Mesothelial cell of epicardium (in vitro differentiated cells): Measurements from ENCODE around the gene MEIG1. TPM values are rescaled to one million over a fixed set of nuclear protein-coding genes. Genes with fewer than 3 reads are reported as not detected.

Experiments used
- DNase-seq, 2 experiments: peaks; one replicate each; pipeline ENCODE4 v3.0.0; 2021; ENCODE audit warnings: low spot score in 2 of 2; ENCODE audit not compliant: unreplicated experiment in 2 of 2
- H3K27ac Mint-ChIP-seq: 2 replicates; pipeline ENCODE4 v1.8.0; 2021; ENCODE audit warnings: mixed read lengths
- H3K27me3 Mint-ChIP-seq: 2 replicates; pipeline ENCODE4 v1.8.0; 2021; ENCODE audit warnings: low read depth, mixed read lengths
- H3K36me3 Mint-ChIP-seq: 2 replicates; pipeline ENCODE4 v1.8.0; 2021; ENCODE audit warnings: mixed read lengths
- H3K4me1 Mint-ChIP-seq: 2 replicates; pipeline ENCODE4 v1.8.0; 2021; ENCODE audit warnings: mixed read lengths
- H3K4me3 Mint-ChIP-seq: 2 replicates; pipeline ENCODE4 v1.8.0; 2021; ENCODE audit warnings: mild to moderate bottlenecking, moderate library complexity, mixed read lengths
- H3K9me3 Mint-ChIP-seq: 2 replicates; pipeline ENCODE4 v1.8.0; 2021; ENCODE audit warnings: mixed read lengths
- total RNA-seq: library from RNA; stranded (reverse); gene quantifications from 3 replicates; pipeline ENCODE4 v1.2.1, GENCODE V29; 2021
- TF ChIP-seq, protein P1 (sequence below): fragments of 200-600 bp; sonication (generic); IDR thresholded peaks from one replicate; pipeline ENCODE4 v1.5.0; 2021; ENCODE audit warnings: antibody characterized with exemption; ENCODE audit not compliant: unreplicated experiment

MEIG1 gene
- total RNA-seq, 1 donor from 2014 or later = 0.56 TPM

DNA sequence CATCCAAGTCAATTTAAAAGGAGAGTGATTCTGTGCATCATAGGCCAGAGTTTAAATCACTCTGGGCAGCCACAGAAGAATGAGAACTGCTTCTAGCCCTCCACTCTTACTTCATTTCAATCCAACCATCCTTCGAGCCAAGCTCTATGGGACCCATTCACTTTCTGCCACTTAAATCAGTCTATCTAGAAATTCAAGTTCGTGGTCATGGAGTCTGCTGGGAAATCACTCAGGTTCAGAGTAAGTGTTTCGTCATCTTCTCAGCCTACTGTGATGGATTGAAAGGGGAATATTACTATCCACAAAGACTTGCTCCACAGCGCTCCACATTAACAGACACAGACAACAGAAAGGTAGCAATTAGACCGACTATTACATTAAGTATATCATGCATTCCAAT, 9.9 kb upstream of the MEIG1 start:
- TF ChIP-seq, protein P1, sequence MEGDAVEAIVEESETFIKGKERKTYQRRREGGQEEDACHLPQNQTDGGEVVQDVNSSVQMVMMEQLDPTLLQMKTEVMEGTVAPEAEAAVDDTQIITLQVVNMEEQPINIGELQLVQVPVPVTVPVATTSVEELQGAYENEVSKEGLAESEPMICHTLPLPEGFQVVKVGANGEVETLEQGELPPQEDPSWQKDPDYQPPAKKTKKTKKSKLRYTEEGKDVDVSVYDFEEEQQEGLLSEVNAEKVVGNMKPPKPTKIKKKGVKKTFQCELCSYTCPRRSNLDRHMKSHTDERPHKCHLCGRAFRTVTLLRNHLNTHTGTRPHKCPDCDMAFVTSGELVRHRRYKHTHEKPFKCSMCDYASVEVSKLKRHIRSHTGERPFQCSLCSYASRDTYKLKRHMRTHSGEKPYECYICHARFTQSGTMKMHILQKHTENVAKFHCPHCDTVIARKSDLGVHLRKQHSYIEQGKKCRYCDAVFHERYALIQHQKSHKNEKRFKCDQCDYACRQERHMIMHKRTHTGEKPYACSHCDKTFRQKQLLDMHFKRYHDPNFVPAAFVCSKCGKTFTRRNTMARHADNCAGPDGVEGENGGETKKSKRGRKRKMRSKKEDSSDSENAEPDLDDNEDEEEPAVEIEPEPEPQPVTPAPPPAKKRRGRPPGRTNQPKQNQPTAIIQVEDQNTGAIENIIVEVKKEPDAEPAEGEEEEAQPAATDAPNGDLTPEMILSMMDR = no peak
- no peak for DNase-seq
- Mint-ChIP-seq H3K4me3 (no peak overlapping the region), H3K9me3 (no peaks in the 10 kb centered on the region), H3K27me3 (no peaks in the 10 kb centered on the region), H3K27ac (no peak overlapping the region), H3K36me3 (peaks cover 13% of the 10 kb centered on the region), H3K4me1 (peaks cover 12% of the 10 kb centered on the region)

DNA sequence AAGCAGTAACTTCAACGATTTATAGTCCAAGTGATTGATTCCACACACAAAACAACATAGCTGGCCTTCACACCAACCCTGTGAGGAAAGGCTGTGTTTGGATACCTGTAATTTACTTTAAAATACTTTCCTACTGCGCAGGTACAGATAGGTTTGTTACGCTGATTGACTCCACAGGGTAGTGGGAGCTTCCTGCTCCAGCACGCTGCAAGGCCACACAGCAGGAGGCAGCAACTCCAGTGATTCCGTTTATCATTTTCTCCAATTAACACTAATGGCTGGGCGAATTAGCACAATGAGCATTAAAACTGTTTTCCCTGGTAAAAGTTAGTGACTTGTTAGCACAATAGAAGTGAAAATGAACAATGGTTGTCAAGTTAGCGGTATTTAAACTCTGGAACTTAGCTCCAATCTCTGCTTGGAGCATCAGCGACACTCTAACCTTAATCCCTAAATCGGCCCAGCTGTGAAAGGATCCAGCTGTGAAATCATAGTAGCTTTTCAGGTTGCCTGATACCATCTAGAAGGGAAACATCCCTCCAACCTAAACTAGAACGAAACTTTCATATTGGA, 6.3 kb upstream of the MEIG1 start:
- Mint-ChIP-seq H3K27ac (peak overlapping the region; percentile 98), H3K27me3 (no peaks in the 10 kb centered on the region), H3K4me1 (peaks cover 18% of the 10 kb centered on the region), H3K36me3 (peaks cover 2% of the 10 kb centered on the region), H3K4me3 (peak overlapping the region; percentile 88), H3K9me3 (no peaks in the 10 kb centered on the region)
- TF ChIP-seq, protein P1 = no peak
- no peak for DNase-seq

DNA sequence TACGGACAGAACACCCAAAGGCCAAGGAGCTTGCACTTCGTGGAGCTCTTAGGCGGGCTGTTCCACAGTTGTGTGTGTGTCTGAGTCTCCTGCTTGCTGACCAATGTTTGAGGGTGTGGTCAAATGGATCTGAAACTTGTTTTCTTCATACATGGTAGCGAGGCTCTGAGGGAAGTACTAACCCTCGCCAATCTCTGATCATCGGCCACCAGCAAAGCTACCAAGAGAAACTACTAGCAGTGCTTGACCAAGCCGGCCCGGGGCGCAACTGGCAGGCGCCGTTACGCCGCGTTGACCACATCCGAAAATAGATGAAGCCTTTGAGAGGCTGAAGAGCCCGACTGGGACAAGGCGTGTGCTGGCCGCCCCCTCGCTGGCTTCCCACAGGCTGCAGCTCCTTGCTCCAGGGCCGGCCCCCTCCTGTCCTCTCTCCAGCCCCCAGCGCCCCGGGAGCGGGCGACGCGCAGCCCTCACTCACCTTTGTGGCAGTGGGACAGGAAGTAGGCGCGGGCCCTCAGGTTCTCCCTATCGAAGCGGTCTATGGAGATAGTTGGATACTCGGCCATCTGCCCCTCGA, 5.7 kb upstream of the MEIG1 start:
- H3K36me3 Mint-ChIP-seq = peaks cover 2% of the 10 kb centered on the region
- H3K27me3 Mint-ChIP-seq = no peaks in the 10 kb centered on the region
- TF ChIP-seq, protein P1 = no peak
- peak overlapping the region; percentile 98 for H3K27ac Mint-ChIP-seq
- H3K9me3 Mint-ChIP-seq = no peaks in the 10 kb centered on the region
- peak overlapping the region; percentile 88 for H3K4me3 Mint-ChIP-seq
- peak in 1 of 2 experiments; percentile 29 for DNase-seq
- H3K4me1 Mint-ChIP-seq = peaks cover 18% of the 10 kb centered on the region

DNA sequence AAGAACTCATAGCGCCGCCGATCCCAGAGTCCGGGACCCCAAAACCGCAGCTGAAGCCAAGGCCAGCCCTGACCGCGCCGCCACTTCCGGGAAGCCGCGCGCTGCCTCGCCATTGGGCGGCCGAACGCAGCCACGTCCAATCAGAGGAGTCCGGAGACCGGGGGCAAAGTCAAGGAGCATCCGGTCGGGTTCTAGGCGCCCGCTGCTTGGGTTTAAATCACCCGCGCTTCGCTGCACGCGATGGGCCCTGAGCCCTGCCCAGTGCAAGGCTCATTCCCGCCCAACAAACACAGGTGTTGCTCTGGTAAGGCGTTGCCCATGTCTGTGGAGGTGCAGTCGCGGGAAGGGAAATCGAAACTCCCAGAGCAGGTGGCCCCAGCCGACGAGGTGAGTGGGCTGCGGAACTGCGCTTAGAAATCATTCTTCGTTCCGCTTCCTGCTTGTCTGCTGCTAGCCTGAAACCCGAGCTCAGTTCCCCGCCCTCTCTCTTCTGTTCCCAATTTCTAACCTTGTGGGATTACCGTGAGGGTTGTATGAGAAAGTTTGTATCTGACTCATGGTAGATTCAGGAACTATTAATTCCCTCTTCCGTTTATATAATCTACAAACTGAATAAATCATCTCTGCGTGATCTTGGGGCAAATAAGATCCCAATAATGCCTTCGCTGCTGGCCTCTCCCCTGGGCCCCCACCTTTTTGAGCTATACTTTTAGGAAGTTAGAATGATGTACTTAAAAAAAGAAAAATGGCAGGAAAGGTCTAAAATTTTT, 5.0 kb upstream of the MEIG1 start, which contains the start of gene DCLRE1C:
TSS of gene DCLRE1C (minus strand) at position 96 of the 770 bp plus-strand sequence. CDS start at position 10, 86 bp downstream.
- peaks cover 20% of the 10 kb centered on the region for H3K4me1 Mint-ChIP-seq
- H3K27ac Mint-ChIP-seq = peak within 1 kb of the TSS; percentile 98
- no peaks in the 10 kb centered on the region for H3K9me3 Mint-ChIP-seq
- H3K4me3 Mint-ChIP-seq = peak within 1 kb of the TSS; percentile 88
- no peaks in the 10 kb centered on the region for H3K27me3 Mint-ChIP-seq
- peak; percentile 70 to 88 for DNase-seq
- H3K36me3 Mint-ChIP-seq = no peaks in the 10 kb centered on the region
- TF ChIP-seq, protein P1 = no peak

DNA sequence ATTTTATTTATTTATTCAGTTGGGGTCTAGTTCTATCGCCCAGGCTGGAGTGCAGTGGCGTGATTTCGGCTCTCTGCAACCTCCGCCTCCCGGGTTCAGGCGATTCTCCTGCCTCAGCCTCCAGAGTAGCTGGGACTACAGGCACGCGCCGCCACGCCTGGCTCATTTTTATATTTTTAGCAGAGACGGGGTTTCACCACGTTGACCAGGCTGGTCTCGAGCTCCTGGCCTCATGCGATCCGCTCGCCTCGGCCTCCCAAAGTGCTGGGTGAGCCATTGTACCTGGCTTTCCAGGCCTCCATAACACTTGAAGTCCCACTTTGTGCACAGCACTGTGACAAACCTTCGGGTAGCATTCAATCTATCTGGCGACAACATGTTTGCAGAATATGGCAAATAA, 4.3 kb upstream of the MEIG1 start:
- peak overlapping the region; percentile 98 for H3K27ac Mint-ChIP-seq
- H3K27me3 Mint-ChIP-seq = no peaks in the 10 kb centered on the region
- no peaks in the 10 kb centered on the region for H3K9me3 Mint-ChIP-seq
- DNase-seq = no peak
- H3K36me3 Mint-ChIP-seq = no peaks in the 10 kb centered on the region
- peaks cover 21% of the 10 kb centered on the region for H3K4me1 Mint-ChIP-seq
- TF ChIP-seq, protein P1 = no peak
- peak overlapping the region; percentile 88 for H3K4me3 Mint-ChIP-seq
